ENCODE data around the gene SLIT3.

The SLIT3 gene

GRCh38 chr5:169280696-169281095, 20.2 kb downstream of the SLIT3 start:
- H3K4me1 ChIP-seq (ENCODE audit: insufficient read depth, low read length): no peaks in the 10 kb centered on the region
- H3K9ac ChIP-seq (ENCODE audit: low read depth, low read length): no peak overlapping the region
- no peak overlapping the region for H3K4me2 ChIP-seq (ENCODE audit: insufficient read depth, low read length)
- no peaks in the 10 kb centered on the region for H4K20me1 ChIP-seq (ENCODE audit: insufficient read depth, low read length)
- H3K4me3 ChIP-seq (ENCODE audit: low read depth in 1 of 2, low read length in 2 of 2): no peak overlapping the region
- no peaks in the 10 kb centered on the region for H3K36me3 ChIP-seq (ENCODE audit: insufficient read depth, low read length)
- H2AFZ ChIP-seq (ENCODE audit: low read depth, low read length): no peak overlapping the region
- no peak overlapping the region for H3K27ac ChIP-seq (ENCODE audit: low read length)
- no peak for TF ChIP-seq CTCF (IDR thresholded peaks at IDR 0.05; ENCODE audit: borderline replicate concordance, extremely low read depth, low read length, poor library complexity, severe bottlenecking)
- TF ChIP-seq EZH2 (IDR thresholded peaks at IDR 0.05; ENCODE audit: borderline replicate concordance, low read depth, low read length, severe bottlenecking): no peak
- ATAC-seq (ENCODE audit: insufficient read depth, low read depth) (no peak), DNase-seq (no peak)
- H3K27me3 ChIP-seq (ENCODE audit: insufficient read depth, low read length, poor library complexity): no peaks in the 10 kb centered on the region
- no peaks in the 10 kb centered on the region for H3K9me3 ChIP-seq (ENCODE audit: insufficient read depth, low read length, severe bottlenecking)
- no peaks in the 10 kb centered on the region for H3K79me2 ChIP-seq (ENCODE audit: insufficient read depth, low read length)

- Histone ChIP-seq H3K79me2 (ENCODE audit: insufficient read depth, low read length) (no peaks in the 10 kb centered on the region), H4K20me1 (ENCODE audit: insufficient read depth, low read length) (no peaks in the 10 kb centered on the region), H3K36me3 (ENCODE audit: insufficient read depth, low read length) (no peaks in the 10 kb centered on the region), H3K27me3 (ENCODE audit: insufficient read depth, low read length, poor library complexity) (no peaks in the 10 kb centered on the region), H3K4me3 (ENCODE audit: low read depth in 1 of 2, low read length in 2 of 2) (no peak overlapping the region), H3K4me1 (ENCODE audit: insufficient read depth, low read length) (no peaks in the 10 kb centered on the region), H2AFZ (ENCODE audit: low read depth, low read length) (no peak overlapping the region), H3K9me3 (ENCODE audit: insufficient read depth, low read length, severe bottlenecking) (no peaks in the 10 kb centered on the region), H3K27ac (ENCODE audit: low read length) (no peak overlapping the region), H3K9ac (ENCODE audit: low read depth, low read length) (no peak overlapping the region), H3K4me2 (ENCODE audit: insufficient read depth, low read length) (no peak overlapping the region)
- DNase-seq (no peak), ATAC-seq (ENCODE audit: insufficient read depth, low read depth) (no peak)
- TF ChIP-seq EZH2 (IDR thresholded peaks at IDR 0.05; ENCODE audit: borderline replicate concordance, low read depth, low read length, severe bottlenecking) (no peak), CTCF (IDR thresholded peaks at IDR 0.05; ENCODE audit: borderline replicate concordance, extremely low read depth, low read length, poor library complexity, severe bottlenecking) (no peak)
Observed at GRCh38 chr5:169280286-169280685, 20.7 kb downstream of the SLIT3 start.

- no peaks in the 10 kb centered on the region for H3K4me1 ChIP-seq (ENCODE audit: insufficient read depth, low read length)
- ATAC-seq (ENCODE audit: insufficient read depth, low read depth): no peak
- no peaks in the 10 kb centered on the region for H3K9me3 ChIP-seq (ENCODE audit: insufficient read depth, low read length, severe bottlenecking)
- H3K9ac ChIP-seq (ENCODE audit: low read depth, low read length): no peak overlapping the region
- H3K79me2 ChIP-seq (ENCODE audit: insufficient read depth, low read length): no peaks in the 10 kb centered on the region
- no peak overlapping the region for H2AFZ ChIP-seq (ENCODE audit: low read depth, low read length)
- H3K27me3 ChIP-seq (ENCODE audit: insufficient read depth, low read length, poor library complexity): no peaks in the 10 kb centered on the region
- no peak for DNase-seq
- no peaks in the 10 kb centered on the region for H4K20me1 ChIP-seq (ENCODE audit: insufficient read depth, low read length)
- H3K4me2 ChIP-seq (ENCODE audit: insufficient read depth, low read length): no peak overlapping the region
- no peaks in the 10 kb centered on the region for H3K36me3 ChIP-seq (ENCODE audit: insufficient read depth, low read length)
- no peak overlapping the region for H3K27ac ChIP-seq (ENCODE audit: low read length)
- no peak overlapping the region for H3K4me3 ChIP-seq (ENCODE audit: low read depth in 1 of 2, low read length in 2 of 2)
- TF ChIP-seq EZH2 (IDR thresholded peaks at IDR 0.05; ENCODE audit: borderline replicate concordance, low read depth, low read length, severe bottlenecking) (no peak), CTCF (IDR thresholded peaks at IDR 0.05; ENCODE audit: borderline replicate concordance, extremely low read depth, low read length, poor library complexity, severe bottlenecking) (no peak)
Observed at GRCh38 chr5:169279125-169279524, 21.8 kb downstream of the SLIT3 start.

GRCh38 chr5:169273881-169274280, 27.1 kb downstream of the SLIT3 start:
- no peaks in the 10 kb centered on the region for H3K9me3 ChIP-seq (ENCODE audit: insufficient read depth, low read length, severe bottlenecking)
- no peaks in the 10 kb centered on the region for H3K36me3 ChIP-seq (ENCODE audit: insufficient read depth, low read length)
- no peak for ATAC-seq (ENCODE audit: insufficient read depth, low read depth)
- H2AFZ ChIP-seq (ENCODE audit: low read depth, low read length): no peak overlapping the region
- no peaks in the 10 kb centered on the region for H3K79me2 ChIP-seq (ENCODE audit: insufficient read depth, low read length)
- H4K20me1 ChIP-seq (ENCODE audit: insufficient read depth, low read length): no peaks in the 10 kb centered on the region; the same call in 1 of the 2 replicates
- no peak overlapping the region for H3K4me3 ChIP-seq (ENCODE audit: low read depth in 1 of 2, low read length in 2 of 2)
- no peak overlapping the region for H3K9ac ChIP-seq (ENCODE audit: low read depth, low read length)
- peaks cover 4% of the 10 kb centered on the region for H3K27me3 ChIP-seq (ENCODE audit: insufficient read depth, low read length, poor library complexity)
- no peak overlapping the region for H3K4me2 ChIP-seq (ENCODE audit: insufficient read depth, low read length)
- TF ChIP-seq CTCF (IDR thresholded peaks at IDR 0.05; ENCODE audit: borderline replicate concordance, extremely low read depth, low read length, poor library complexity, severe bottlenecking) (no peak), EZH2 (IDR thresholded peaks at IDR 0.05; ENCODE audit: borderline replicate concordance, low read depth, low read length, severe bottlenecking) (no peak)
- no peaks in the 10 kb centered on the region for H3K4me1 ChIP-seq (ENCODE audit: insufficient read depth, low read length)
- no peak overlapping the region for H3K27ac ChIP-seq (ENCODE audit: low read length)
- no peak for DNase-seq

Data from DND-41 (cell line).